Uterus (tissue), 4 donors: ENCODE data around the gene NCAM2. TPM values are rescaled to one million over a fixed set of nuclear protein-coding genes. Genes with fewer than 3 reads are reported as not detected.

Experiments used
- DNase-seq, 2 donors: peaks; one replicate each; pipeline ENCODE4 v3.0.0-alpha.2; 2019 to 2020
- H3K27ac ChIP-seq, 2 donors: fragments of 200-600 bp; sonication (generic); 1 replicate in 1 of 2; 2 replicates in 1 of 2; pipeline ENCODE4 v1.5.1; 2016 to 2018
- H3K27me3 ChIP-seq, 2 donors: fragments of 200-600 bp; sonication (generic); one replicate each; pipeline ENCODE4 v1.5.1; 2018 to 2019; ENCODE audit warnings: control low read depth in 1 of 2
- H3K36me3 ChIP-seq, 2 donors: fragments of 200-600 bp; sonication (generic); one replicate each; pipeline ENCODE4 v1.5.1; 2019; ENCODE audit warnings: control low read depth in 1 of 2
- H3K4me1 ChIP-seq, 2 donors: fragments of 200-600 bp; sonication (generic); one replicate each; pipeline ENCODE4 v1.5.1; 2018 to 2019; ENCODE audit warnings: control low read depth in 1 of 2
- H3K4me3 ChIP-seq, 2 donors: fragments of 200-600 bp; sonication (generic); 1 replicate in 1 of 2; 2 replicates in 1 of 2; pipeline ENCODE4 v1.5.1; 2018 to 2019; ENCODE audit warnings: mild to moderate bottlenecking in 1 of 2
- H3K9me3 ChIP-seq, 2 donors: fragments of 200-600 bp; sonication (generic); one replicate each; pipeline ENCODE4 v1.5.1; 2019; ENCODE audit warnings: control low read depth in 1 of 2
- POLR2A ChIP-seq, 2 donors: fragments of 450-650 bp; IDR thresholded peaks; one replicate each; pipeline ENCODE4 v1.6.1; 2016; ENCODE audit warnings: antibody characterized with exemption in 2 of 2, mild to moderate bottlenecking in 1 of 2, moderate library complexity in 1 of 2
- intact Hi-C: fragments of 100-400 bp; cut with DNase I; formaldehyde crosslinking; loops from one replicate; pipeline ENCODE4 v1.15.1; 2023; ENCODE audit warnings: low total_unique reads
- total RNA-seq, 4 donors: library from RNA; depleted of rRNA in 3 of 4; stranded (reverse); fragments of >200 nt in 3 of 4; gene quantifications; one replicate each; pipeline versions ENCODE4 v1.1.0 to v1.2.4, GENCODE V29; 2014 to 2023
- TF ChIP-seq, protein P1 (sequence below), 4 experiments: fragments of 200-600 bp in 2 of 4; fragments of 450-650 bp in 2 of 4; sonication (generic) in 2 of 4; IDR thresholded peaks; one replicate each; pipeline ENCODE4 v1.5.1; 2016 to 2019; ENCODE audit warnings: antibody characterized with exemption in 4 of 4, mild to moderate bottlenecking in 2 of 4, moderate library complexity in 1 of 4
- donor health status: DM: yes; HTN: yes; CAD: no.

NCAM2 gene
- total RNA-seq, 4 donors from 2014 or later, result 1.2 to 214 (median 26.1) TPM

DNA sequence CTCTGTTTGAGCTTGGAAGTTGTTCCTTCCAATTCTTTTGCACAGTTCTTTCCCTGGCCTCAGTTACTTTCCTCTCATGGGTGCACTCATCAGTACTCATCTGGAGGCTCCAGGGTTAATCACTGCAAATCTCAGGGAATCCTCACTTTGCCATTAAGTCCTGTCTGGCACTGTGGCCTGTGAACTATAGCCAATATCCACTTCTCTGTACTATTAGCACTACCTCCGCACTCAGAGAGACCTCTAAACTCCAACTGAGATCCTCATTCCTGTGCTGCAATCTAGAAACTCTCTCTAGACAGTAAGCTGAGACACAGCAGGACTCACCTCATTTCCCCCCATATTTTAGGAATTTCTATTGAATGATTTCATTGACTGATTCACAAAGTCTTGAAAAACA lies 311.3 kb downstream of the NCAM2 start:
- no peaks in the 10 kb centered on the region for H3K9me3 ChIP-seq
- no peaks in the 10 kb centered on the region for H3K27me3 ChIP-seq
- intact Hi-C loops, result no loop called here
- no peaks in the 10 kb centered on the region for H3K36me3 ChIP-seq
- TF ChIP-seq, protein P1, sequence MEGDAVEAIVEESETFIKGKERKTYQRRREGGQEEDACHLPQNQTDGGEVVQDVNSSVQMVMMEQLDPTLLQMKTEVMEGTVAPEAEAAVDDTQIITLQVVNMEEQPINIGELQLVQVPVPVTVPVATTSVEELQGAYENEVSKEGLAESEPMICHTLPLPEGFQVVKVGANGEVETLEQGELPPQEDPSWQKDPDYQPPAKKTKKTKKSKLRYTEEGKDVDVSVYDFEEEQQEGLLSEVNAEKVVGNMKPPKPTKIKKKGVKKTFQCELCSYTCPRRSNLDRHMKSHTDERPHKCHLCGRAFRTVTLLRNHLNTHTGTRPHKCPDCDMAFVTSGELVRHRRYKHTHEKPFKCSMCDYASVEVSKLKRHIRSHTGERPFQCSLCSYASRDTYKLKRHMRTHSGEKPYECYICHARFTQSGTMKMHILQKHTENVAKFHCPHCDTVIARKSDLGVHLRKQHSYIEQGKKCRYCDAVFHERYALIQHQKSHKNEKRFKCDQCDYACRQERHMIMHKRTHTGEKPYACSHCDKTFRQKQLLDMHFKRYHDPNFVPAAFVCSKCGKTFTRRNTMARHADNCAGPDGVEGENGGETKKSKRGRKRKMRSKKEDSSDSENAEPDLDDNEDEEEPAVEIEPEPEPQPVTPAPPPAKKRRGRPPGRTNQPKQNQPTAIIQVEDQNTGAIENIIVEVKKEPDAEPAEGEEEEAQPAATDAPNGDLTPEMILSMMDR (IDR thresholded peaks at IDR 0.05), result no peak
- no peak for TF ChIP-seq POLR2A (IDR thresholded peaks at IDR 0.05)
- H3K27ac ChIP-seq, result no peak overlapping the region
- no peaks in the 10 kb centered on the region for H3K4me1 ChIP-seq
- H3K4me3 ChIP-seq, result no peak overlapping the region
- DNase-seq, result no peak

DNA sequence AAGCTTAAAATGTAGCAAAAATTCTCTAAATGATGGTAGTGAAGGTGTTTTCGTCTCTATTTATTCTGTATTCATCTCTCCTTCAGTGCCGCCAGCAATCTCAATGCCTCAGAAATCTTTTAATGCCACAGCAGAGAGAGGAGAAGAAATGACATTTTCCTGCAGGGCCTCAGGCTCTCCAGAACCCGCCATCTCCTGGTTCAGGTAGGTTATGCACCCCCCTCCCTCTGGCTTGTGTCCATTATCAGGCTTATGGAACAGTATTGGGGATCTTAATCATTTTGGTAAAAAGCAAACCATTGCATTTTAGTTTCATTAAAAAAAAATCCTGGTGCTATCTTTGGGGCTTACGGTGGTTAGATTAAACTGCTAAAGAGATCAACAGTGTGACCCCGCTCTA lies 326.1 kb downstream of the NCAM2 start:
- no peak overlapping the region for H3K27ac ChIP-seq
- DNase-seq, result no peak
- H3K4me3 ChIP-seq, result no peak overlapping the region
- no peaks in the 10 kb centered on the region for H3K4me1 ChIP-seq
- TF ChIP-seq, protein P1 (IDR thresholded peaks at IDR 0.05), result no peak
- no peak for TF ChIP-seq POLR2A (IDR thresholded peaks at IDR 0.05)
- no peaks in the 10 kb centered on the region for H3K9me3 ChIP-seq
- no peaks in the 10 kb centered on the region for H3K27me3 ChIP-seq
- H3K36me3 ChIP-seq, result no peaks in the 10 kb centered on the region
- intact Hi-C loops, result no loop called here

DNA sequence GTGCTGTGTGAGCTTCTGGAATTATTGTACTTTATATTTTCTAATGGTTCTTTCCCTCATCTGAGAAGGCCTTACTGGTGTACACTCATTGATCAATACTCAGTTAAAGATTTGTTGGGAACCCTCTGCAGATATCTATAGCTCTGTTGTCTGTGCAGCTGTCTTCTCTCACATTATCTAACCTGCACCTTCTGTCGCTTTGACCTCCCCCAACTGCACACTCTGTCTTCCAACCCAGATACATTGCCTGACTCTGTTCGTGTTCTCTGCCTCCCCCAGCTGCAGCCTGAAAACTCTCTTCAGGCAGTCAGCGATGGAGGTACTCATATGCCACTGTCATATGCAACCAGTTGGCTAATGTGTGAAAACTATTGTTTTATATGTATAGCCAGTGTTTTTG lies 334.3 kb downstream of the NCAM2 start:
- TF ChIP-seq POLR2A (IDR thresholded peaks at IDR 0.05), result no peak
- TF ChIP-seq, protein P1 (IDR thresholded peaks at IDR 0.05), result no peak
- Histone ChIP-seq H3K36me3 (no peaks in the 10 kb centered on the region), H3K4me3 (no peak overlapping the region), H3K27me3 (no peaks in the 10 kb centered on the region), H3K4me1 (no peaks in the 10 kb centered on the region), H3K27ac (no peak overlapping the region), H3K9me3 (no peaks in the 10 kb centered on the region)
- DNase-seq, result no peak
- intact Hi-C loops, result no loop called here

DNA sequence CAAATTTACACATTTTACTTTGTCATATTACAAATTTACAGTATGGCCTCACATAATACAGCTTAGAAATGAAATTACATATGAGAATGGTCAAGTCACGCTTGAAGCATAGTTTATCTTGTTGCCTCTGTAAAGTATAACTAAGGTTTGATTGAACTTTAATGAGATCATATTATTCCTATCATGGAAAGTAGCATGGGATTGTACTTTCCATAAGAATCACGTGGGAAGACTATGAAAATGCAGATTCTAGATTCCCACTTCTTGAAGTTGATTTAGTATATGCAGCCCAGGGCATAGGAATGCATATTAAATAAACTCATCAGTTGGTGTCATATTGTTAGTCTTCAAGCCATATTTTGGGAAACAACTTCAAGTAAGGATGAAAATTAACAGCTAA lies 342.8 kb downstream of the NCAM2 start:
- TF ChIP-seq POLR2A (IDR thresholded peaks at IDR 0.05), result no peak
- TF ChIP-seq, protein P1 (IDR thresholded peaks at IDR 0.05), result no peak
- Histone ChIP-seq H3K9me3 (peaks cover 0 to 10% of the 10 kb centered on the region in 2 donors), H3K27ac (no peak overlapping the region), H3K27me3 (no peaks in the 10 kb centered on the region), H3K4me3 (no peak overlapping the region), H3K36me3 (no peaks in the 10 kb centered on the region), H3K4me1 (no peaks in the 10 kb centered on the region)
- DNase-seq, result no peak
- intact Hi-C loops, result no loop called here

DNA sequence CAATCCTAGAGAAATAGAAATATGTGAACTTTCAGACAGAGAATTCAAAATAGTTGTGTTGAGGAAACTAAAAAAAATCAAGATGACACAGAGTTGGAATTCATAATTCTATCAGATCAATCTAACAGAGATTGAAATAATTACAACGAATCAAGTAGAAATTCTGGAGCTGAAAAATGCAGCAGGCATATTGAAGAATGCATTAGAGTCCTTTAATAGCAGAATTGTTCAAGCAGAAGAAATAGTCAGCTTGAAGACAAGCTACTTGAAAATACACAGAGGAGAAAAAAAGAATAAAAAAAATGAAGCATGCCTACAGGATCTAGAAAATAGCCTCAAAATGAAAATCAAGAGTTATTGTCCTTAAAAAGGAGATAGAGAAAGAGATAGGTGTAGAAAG lies 347.1 kb downstream of the NCAM2 start:
- Histone ChIP-seq H3K36me3 (no peaks in the 10 kb centered on the region), H3K4me1 (no peaks in the 10 kb centered on the region), H3K27me3 (no peaks in the 10 kb centered on the region), H3K4me3 (no peak overlapping the region), H3K9me3 (peaks cover 0 to 10% of the 10 kb centered on the region in 2 donors), H3K27ac (no peak overlapping the region)
- TF ChIP-seq, protein P1 (IDR thresholded peaks at IDR 0.05), result no peak
- TF ChIP-seq POLR2A (IDR thresholded peaks at IDR 0.05), result no peak
- no peak for DNase-seq
- intact Hi-C loops, result no loop called here
